HuH-7.5 (cell line): ENCODE results near the gene RNF112.
"Not testable (repeated sequence)": the region's sequence is repeated elsewhere in the genome, so short reads cannot be mapped to it uniquely, and the experiment has no call there.

Experiments used
- DNase-seq: peaks from one replicate; pipeline ENCODE4 v3.0.0; 2011; ENCODE audit warnings: low spot score

The RNF112 gene

GRCh38 chr17:19448341-19449268, 37.6 kb downstream of the RNF112 start:
- DNase-seq = no peak

GRCh38 chr17:19449656-19450055, 38.6 kb downstream of the RNF112 start:
- no peak for DNase-seq

- DNase-seq = no peak
Measured at GRCh38 chr17:19453296-19453695, 42.3 kb downstream of the RNF112 start.

GRCh38 chr17:19454074-19454473, 43.0 kb downstream of the RNF112 start:
- no peak for DNase-seq

GRCh38 chr17:19456016-19456927, 45.2 kb downstream of the RNF112 start:
- DNase-seq = no peak

GRCh38 chr17:19457046-19457445, 46.0 kb downstream of the RNF112 start:
- DNase-seq = no peak

- no peak for DNase-seq
Measured at GRCh38 chr17:19457830-19458271, 46.8 kb downstream of the RNF112 start.

- DNase-seq = not testable (repeated sequence)
Measured at GRCh38 chr17:19458481-19458880, 47.4 kb downstream of the RNF112 start.

GRCh38 chr17:19459018-19459655, 48.1 kb downstream of the RNF112 start:
- DNase-seq = not testable (repeated sequence)

GRCh38 chr17:19460700-19461099, 49.7 kb downstream of the RNF112 start:
- DNase-seq = no peak

- no peak for DNase-seq
Measured at GRCh38 chr17:19461116-19461515, 50.1 kb downstream of the RNF112 start.

- no peak for DNase-seq
Measured at GRCh38 chr17:19461681-19462080, 50.6 kb downstream of the RNF112 start.

- DNase-seq = not testable (repeated sequence)
Measured at GRCh38 chr17:19462456-19463035, 51.5 kb downstream of the RNF112 start.

GRCh38 chr17:19464031-19465026, 53.3 kb downstream of the RNF112 start:
- no peak for DNase-seq
